ENCODE data around the gene TSPAN11. TPM values are rescaled to one million over a fixed set of nuclear protein-coding genes. Genes with fewer than 3 reads are reported as not detected.
"Not testable (repeated sequence)": the region's sequence is repeated elsewhere in the genome, so short reads cannot be mapped to it uniquely, and the experiment has no call there.

Gene TSPAN11
- polyA plus RNA-seq, 1 experiment = 0.37 TPM

- no peak overlapping the region for H3K4me3 ChIP-seq (ENCODE audit: low read depth, low read length)
- POLR2A ChIA-PET = no interaction called here
- H3K27ac ChIP-seq (ENCODE audit: low read depth, low read length) = no peak overlapping the region
- TF ChIP-seq CTCF (IDR thresholded peaks at IDR 0.05; ENCODE audit: low read depth, low read length) = no peak
- CTCF ChIA-PET = no interaction called here
- no peak for DNase-seq (ENCODE audit: low read depth, low spot score)
- H3K27me3 ChIP-seq (ENCODE audit: control insufficient read depth, insufficient read depth, low read length) = peaks cover 11% of the 10 kb centered on the region
- no peaks in the 10 kb centered on the region for H3K9me3 ChIP-seq (ENCODE audit: control insufficient read depth, insufficient read depth, low read length)
Measured at GRCh38 chr12:31026202-31026601, 99.7 kb downstream of the TSPAN11 start.

- peaks cover 10% of the 10 kb centered on the region for H3K27me3 ChIP-seq (ENCODE audit: control insufficient read depth, insufficient read depth, low read length)
- H3K4me3 ChIP-seq (ENCODE audit: low read depth, low read length); H3K27ac ChIP-seq (ENCODE audit: low read depth, low read length); H3K9me3 ChIP-seq (ENCODE audit: control insufficient read depth, insufficient read depth, low read length); DNase-seq (ENCODE audit: low read depth, low spot score); POLR2A ChIA-PET: not testable (repeated sequence)
- CTCF ChIA-PET = interaction anchor here (0.7 kb wide), 1 partner anchor 205 kb away, joined by 3 read pairs; no protein-coding TSS in a partner anchor
Measured at GRCh38 chr12:31027006-31027405, 100.5 kb downstream of the TSPAN11 start.

- DNase-seq (ENCODE audit: low read depth, low spot score) = no peak
- Histone ChIP-seq H3K9me3 (ENCODE audit: control insufficient read depth, insufficient read depth, low read length) (no peaks in the 10 kb centered on the region), H3K27me3 (ENCODE audit: control insufficient read depth, insufficient read depth, low read length) (peaks cover 18% of the 10 kb centered on the region), H3K4me3 (ENCODE audit: low read depth, low read length) (no peak overlapping the region), H3K27ac (ENCODE audit: low read depth, low read length) (no peak overlapping the region)
- ChIA-PET CTCF (no interaction called here), POLR2A (no interaction called here)
- no peak for TF ChIP-seq CTCF (IDR thresholded peaks at IDR 0.05; ENCODE audit: low read depth, low read length)
Measured at GRCh38 chr12:31029468-31029867, 102.9 kb downstream of the TSPAN11 start.

GRCh38 chr12:31029916-31030562 lies 103.5 kb downstream of the TSPAN11 start:
- peaks cover 18% of the 10 kb centered on the region for H3K27me3 ChIP-seq (ENCODE audit: control insufficient read depth, insufficient read depth, low read length)
- CTCF ChIA-PET = no interaction called here
- H3K27ac ChIP-seq (ENCODE audit: low read depth, low read length) = no peak overlapping the region
- no peaks in the 10 kb centered on the region for H3K9me3 ChIP-seq (ENCODE audit: control insufficient read depth, insufficient read depth, low read length)
- POLR2A ChIA-PET = no interaction called here
- TF ChIP-seq CTCF (IDR thresholded peaks at IDR 0.05; ENCODE audit: low read depth, low read length) = no peak
- no peak overlapping the region for H3K4me3 ChIP-seq (ENCODE audit: low read depth, low read length)
- DNase-seq (ENCODE audit: low read depth, low spot score) = no peak

- POLR2A ChIA-PET = no interaction called here
- H3K9me3 ChIP-seq (ENCODE audit: control insufficient read depth, insufficient read depth, low read length) = no peaks in the 10 kb centered on the region
- CTCF ChIA-PET = no interaction called here
- no peak for DNase-seq (ENCODE audit: low read depth, low spot score)
- peaks cover 18% of the 10 kb centered on the region for H3K27me3 ChIP-seq (ENCODE audit: control insufficient read depth, insufficient read depth, low read length)
- no peak overlapping the region for H3K4me3 ChIP-seq (ENCODE audit: low read depth, low read length)
- no peak for TF ChIP-seq CTCF (IDR thresholded peaks at IDR 0.05; ENCODE audit: low read depth, low read length)
- no peak overlapping the region for H3K27ac ChIP-seq (ENCODE audit: low read depth, low read length)
Measured at GRCh38 chr12:31031951-31032335, 105.4 kb downstream of the TSPAN11 start.
